DOHH2 (cell line): ENCODE measurements around the gene MYO1C.

Experiments
- H3F3A ChIP-seq: fragments of 200-600 bp; sonication (generic), shearing (Covaris generic); 2 replicates; pipeline ENCODE4 v1.6.0; 2016; ENCODE audit warnings: antibody characterized with exemption, mild to moderate bottlenecking; ENCODE audit not compliant: control insufficient read depth, insufficient read depth
- H3K27ac ChIP-seq: fragments of 200-600 bp; sonication (generic); 2 replicates; pipeline ENCODE4 v1.5.1; 2014; ENCODE audit warnings: low read depth, mild to moderate bottlenecking, low read length, moderate library complexity
- H3K27me3 ChIP-seq: fragments of 200-600 bp; sonication (generic); 2 replicates; pipeline ENCODE4 v1.6.1; 2014; ENCODE audit warnings: mild to moderate bottlenecking, low read length, mixed read lengths; ENCODE audit not compliant: control insufficient read depth
- H3K36me3 ChIP-seq: fragments of 200-600 bp; sonication (generic); 2 replicates; pipeline ENCODE4 v1.6.1; 2014; ENCODE audit warnings: mild to moderate bottlenecking, low read length, moderate library complexity, mixed read lengths; ENCODE audit not compliant: control insufficient read depth
- H3K4me1 ChIP-seq: fragments of 200-600 bp; sonication (generic); 2 replicates; pipeline ENCODE4 v1.6.1; 2014; ENCODE audit warnings: mild to moderate bottlenecking, low read length, mixed read lengths; ENCODE audit not compliant: control insufficient read depth
- H3K4me2 ChIP-seq: fragments of 200-600 bp; sonication (generic); 2 replicates; pipeline ENCODE4 v1.6.0; 2014; ENCODE audit warnings: mild to moderate bottlenecking, low read length, moderate library complexity
- H3K4me3 ChIP-seq: fragments of 200-600 bp; sonication (generic); 2 replicates; pipeline ENCODE4 v1.5.1; 2014; ENCODE audit warnings: mild to moderate bottlenecking, low read length, mixed read lengths
- H3K79me2 ChIP-seq: fragments of 200-600 bp; sonication (generic); 2 replicates; pipeline ENCODE4 v1.6.1; 2014; ENCODE audit warnings: mild to moderate bottlenecking, low read length, mixed read lengths; ENCODE audit not compliant: control insufficient read depth
- H3K9me2 ChIP-seq: fragments of 200-600 bp; sonication (generic); replicated peaks from 2 replicates; pipeline ENCODE4 v1.6.1; 2014; ENCODE audit warnings: mild to moderate bottlenecking, low read length, mixed read lengths; ENCODE audit not compliant: control insufficient read depth
- H3K9me3 ChIP-seq: fragments of 200-600 bp; sonication (generic); 2 replicates; pipeline ENCODE4 v1.6.1; 2014; ENCODE audit warnings: antibody characterized with exemption, low read length, mixed read lengths; ENCODE audit not compliant: control insufficient read depth, insufficient read depth
- H4K20me1 ChIP-seq: fragments of 200-600 bp; sonication (generic); 2 replicates; pipeline ENCODE4 v1.6.0; 2014; ENCODE audit warnings: low read depth, mild to moderate bottlenecking, antibody characterized with exemption, low read length, moderate library complexity; ENCODE audit not compliant: control insufficient read depth, insufficient read depth
- CTCF ChIP-seq: fragments of 200-600 bp; sonication (generic); IDR thresholded peaks from one replicate; pipeline ENCODE4 v1.5.1; 2014; ENCODE audit warnings: antibody characterized with exemption, mild to moderate bottlenecking, low read depth, low read length; ENCODE audit not compliant: poor library complexity, severe bottlenecking
- EZH2phosphoT487 ChIP-seq: fragments of 200-600 bp; sonication (generic); IDR thresholded peaks from 2 replicates; pipeline ENCODE4 v1.6.1; 2017; ENCODE audit warnings: borderline replicate concordance, mild to moderate bottlenecking, antibody characterized with exemption, low read length, moderate library complexity, mixed read lengths

MYO1C gene

GRCh38 chr17:1498869-1499268 lies 6.4 kb upstream of the MYO1C start:
- H3K79me2 ChIP-seq: no peaks in the 10 kb centered on the region
- H3K27ac ChIP-seq: no peak overlapping the region
- no peaks in the 10 kb centered on the region for H3K4me1 ChIP-seq
- H3F3A ChIP-seq: no peaks in the 10 kb centered on the region
- H3K36me3 ChIP-seq: no peaks in the 10 kb centered on the region
- H3K9me2 ChIP-seq: no peaks in the 10 kb centered on the region
- TF ChIP-seq EZH2phosphoT487 (no peak), CTCF (no peak)
- no peak overlapping the region for H3K4me3 ChIP-seq
- no peaks in the 10 kb centered on the region for H3K27me3 ChIP-seq
- H3K4me2 ChIP-seq: no peak overlapping the region
- no peaks in the 10 kb centered on the region for H4K20me1 ChIP-seq
- no peaks in the 10 kb centered on the region for H3K9me3 ChIP-seq

GRCh38 chr17:1498233-1498632 lies 5.7 kb upstream of the MYO1C start:
- H3K9me2 ChIP-seq: no peaks in the 10 kb centered on the region
- no peaks in the 10 kb centered on the region for H3K27me3 ChIP-seq
- no peaks in the 10 kb centered on the region for H4K20me1 ChIP-seq
- H3K4me1 ChIP-seq: peaks cover 2% of the 10 kb centered on the region
- no peaks in the 10 kb centered on the region for H3K36me3 ChIP-seq
- H3K4me2 ChIP-seq: no peak overlapping the region
- H3F3A ChIP-seq: no peaks in the 10 kb centered on the region
- no peak overlapping the region for H3K27ac ChIP-seq
- no peaks in the 10 kb centered on the region for H3K9me3 ChIP-seq
- no peak for TF ChIP-seq EZH2phosphoT487
- TF ChIP-seq CTCF: no peak
- no peaks in the 10 kb centered on the region for H3K79me2 ChIP-seq
- no peak overlapping the region for H3K4me3 ChIP-seq

GRCh38 chr17:1497831-1498230 lies 5.3 kb upstream of the MYO1C start:
- H3K79me2 ChIP-seq: no peaks in the 10 kb centered on the region
- H3K4me2 ChIP-seq: no peak overlapping the region
- no peaks in the 10 kb centered on the region for H3K9me3 ChIP-seq
- TF ChIP-seq EZH2phosphoT487 (no peak), CTCF (no peak)
- H3K36me3 ChIP-seq: no peaks in the 10 kb centered on the region
- peaks cover under 1% of the 10 kb centered on the region; the same call in 1 of the 2 replicates for H3K27me3 ChIP-seq
- no peaks in the 10 kb centered on the region for H4K20me1 ChIP-seq
- no peaks in the 10 kb centered on the region for H3K9me2 ChIP-seq
- H3F3A ChIP-seq: no peaks in the 10 kb centered on the region
- H3K4me1 ChIP-seq: peaks cover 6% of the 10 kb centered on the region
- H3K27ac ChIP-seq: no peak overlapping the region
- no peak overlapping the region for H3K4me3 ChIP-seq

GRCh38 chr17:1496869-1497268 lies 4.4 kb upstream of the MYO1C start:
- H3K9me2 ChIP-seq: no peaks in the 10 kb centered on the region
- H3K9me3 ChIP-seq: no peaks in the 10 kb centered on the region
- no peaks in the 10 kb centered on the region for H4K20me1 ChIP-seq
- no peak overlapping the region for H3K4me2 ChIP-seq
- H3K79me2 ChIP-seq: no peaks in the 10 kb centered on the region
- no peaks in the 10 kb centered on the region for H3F3A ChIP-seq
- H3K27ac ChIP-seq: no peak overlapping the region
- H3K36me3 ChIP-seq: no peaks in the 10 kb centered on the region
- peaks cover 15% of the 10 kb centered on the region for H3K4me1 ChIP-seq
- peaks cover 10% of the 10 kb centered on the region for H3K27me3 ChIP-seq
- no peak overlapping the region for H3K4me3 ChIP-seq
- TF ChIP-seq CTCF: no peak
- no peak for TF ChIP-seq EZH2phosphoT487
